Hematopoietic multipotent progenitor cell treated with erythropoietin and hydrocortisone succinate and interleukin-3 and kit ligand, for 15 days (in vitro differentiated cells): ENCODE data around the gene FAM107B.

Experiments used
- DNase-seq: peaks from one replicate; pipeline ENCODE4 v3.0.0-alpha.2; 2015; ENCODE audit warnings: low spot score

Gene FAM107B

DNA sequence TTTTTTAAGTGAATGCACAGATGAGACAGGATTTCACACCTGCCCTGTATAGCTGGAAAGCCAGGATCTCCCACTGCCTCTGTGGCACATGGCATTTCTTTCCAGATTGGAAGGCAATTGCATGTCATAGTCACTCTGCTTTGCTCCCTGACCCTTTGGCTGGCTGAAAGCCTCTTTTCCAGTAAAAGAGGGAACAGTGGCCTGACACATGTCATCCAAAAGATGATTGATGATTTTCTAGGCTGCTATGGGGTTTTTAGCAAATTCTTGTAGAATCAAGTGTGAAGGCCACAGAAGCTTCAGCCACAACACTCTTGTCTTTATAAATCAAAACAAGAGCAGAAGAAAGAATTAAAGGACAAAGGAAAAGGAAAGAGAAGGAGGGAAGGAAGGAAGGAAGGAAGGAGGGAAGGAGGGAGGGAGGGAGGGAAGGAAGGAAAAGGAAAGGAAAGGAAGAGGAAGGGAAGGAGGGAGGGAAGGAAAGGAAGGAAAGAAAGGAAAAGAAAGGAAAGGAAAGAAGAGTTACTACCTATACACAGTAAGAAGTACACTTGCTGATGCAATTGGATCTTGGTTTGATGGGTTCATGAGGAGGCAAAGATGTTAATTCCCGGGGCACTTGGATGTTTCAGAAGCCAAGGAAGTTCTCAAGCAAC is 285.0 kb downstream of the FAM107B start:
- no peak for DNase-seq

DNA sequence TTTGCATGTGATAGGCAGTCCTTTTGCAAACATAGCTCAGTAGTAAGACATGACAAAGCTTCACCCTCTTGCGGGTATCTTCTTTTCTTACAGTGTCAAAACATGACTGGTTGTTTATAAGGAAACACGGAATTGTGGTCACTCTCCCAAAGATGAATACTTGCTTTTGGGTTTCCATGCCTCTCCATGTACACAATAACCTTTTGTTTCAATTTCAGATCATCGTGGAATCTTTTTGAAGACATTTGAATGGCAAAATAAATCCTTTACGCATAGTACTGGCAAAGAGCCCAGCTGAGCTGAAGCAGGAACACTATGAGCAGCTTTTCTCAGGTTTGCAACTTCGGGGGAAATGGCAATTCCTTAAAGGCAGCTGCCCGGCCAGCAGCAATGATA is 287.2 kb downstream of the FAM107B start:
- DNase-seq: no peak

DNA sequence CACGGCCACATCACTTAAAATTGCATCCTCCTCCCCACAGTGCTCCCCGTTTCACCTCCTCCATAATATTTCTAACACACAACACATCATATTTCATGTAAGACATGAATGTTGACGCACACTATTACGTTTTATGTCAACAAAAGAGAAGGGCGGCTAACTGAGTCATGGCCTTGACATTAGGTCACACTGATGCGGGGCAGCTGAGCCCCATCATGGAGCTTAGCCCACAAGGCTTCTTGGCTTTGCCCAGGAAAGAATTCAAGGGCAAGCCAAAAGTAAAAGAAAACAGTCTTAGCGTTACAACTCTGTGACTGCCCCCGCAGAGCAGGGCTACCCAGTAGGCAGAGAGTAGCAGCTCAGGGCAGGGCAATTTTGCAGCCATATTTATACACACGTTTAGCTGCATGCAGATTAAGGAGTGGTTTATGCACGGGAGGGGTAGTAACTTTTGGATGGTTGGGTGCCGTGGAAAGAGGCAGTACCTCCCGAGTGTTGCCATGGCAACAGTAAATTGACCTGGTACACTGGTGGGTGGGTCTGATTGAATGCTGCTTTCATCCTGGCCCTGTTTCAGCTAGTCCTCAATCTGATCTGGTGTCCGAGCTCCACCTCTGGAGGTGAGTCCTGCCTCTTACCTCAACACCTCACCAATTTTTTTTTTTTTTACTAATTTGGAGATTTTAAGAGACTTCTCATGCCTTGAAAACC is 287.8 kb downstream of the FAM107B start:
- DNase-seq: no peak

DNA sequence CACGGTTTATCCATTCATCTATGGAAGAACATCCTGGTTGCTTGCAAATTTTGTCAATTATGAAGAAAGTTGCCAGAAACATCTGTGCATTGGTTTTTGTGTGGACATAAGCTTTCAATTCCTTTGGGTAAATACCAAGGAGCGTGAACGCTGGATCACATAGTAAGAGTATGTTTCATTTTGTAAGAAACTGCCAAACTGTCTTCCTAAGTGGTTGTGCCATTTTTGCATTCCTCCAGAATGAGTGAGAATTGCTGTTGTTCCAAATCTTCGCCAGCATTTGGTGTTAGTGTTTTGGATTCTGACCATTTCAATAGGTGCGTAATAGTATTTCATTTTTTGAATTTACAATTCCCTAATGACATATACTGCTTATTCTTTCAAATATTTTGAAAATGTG is 288.7 kb downstream of the FAM107B start:
- DNase-seq: no peak

GRCh38 chr10:14483417-14483816 is 291.3 kb downstream of the FAM107B start:
- no peak for DNase-seq

DNA sequence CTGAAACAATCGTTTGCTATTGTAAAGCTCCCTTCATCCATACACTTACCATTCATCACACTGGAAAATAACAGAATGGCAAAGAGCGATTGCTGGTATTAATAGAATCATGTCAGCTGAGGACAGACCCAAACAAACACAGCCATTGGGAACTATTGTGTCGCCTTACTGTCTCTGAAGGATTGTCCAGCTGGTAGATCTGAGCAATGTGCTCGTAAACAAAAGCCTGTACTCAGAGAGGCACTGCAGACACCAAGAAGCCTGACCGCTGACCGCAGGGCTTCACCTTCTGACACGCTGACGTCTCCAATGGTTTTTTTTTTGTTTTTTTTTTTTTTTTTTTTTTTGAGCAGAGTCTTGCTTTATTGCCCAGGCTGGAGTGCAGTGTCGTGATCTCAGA is 292.9 kb downstream of the FAM107B start:
- no peak for DNase-seq

DNA sequence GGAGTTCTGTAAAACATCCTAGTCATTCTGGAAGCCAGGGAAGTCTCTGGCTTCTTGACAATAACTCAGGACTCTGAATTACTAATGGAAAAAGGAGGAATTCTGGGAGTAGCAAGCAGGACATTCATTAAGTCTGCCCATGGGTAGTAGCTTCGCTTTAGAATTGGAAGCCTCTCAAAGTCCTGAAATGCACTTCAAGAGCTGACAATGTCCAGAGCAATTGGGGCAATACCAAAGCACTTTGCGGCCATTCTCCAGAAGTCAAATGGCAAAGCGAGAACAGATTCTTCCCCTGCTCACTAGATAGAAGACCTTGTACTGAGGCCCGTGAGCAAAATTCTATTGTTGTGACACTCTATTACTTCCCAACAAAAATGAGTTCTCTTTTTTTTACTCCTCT is 293.7 kb downstream of the FAM107B start:
- no peak for DNase-seq

DNA sequence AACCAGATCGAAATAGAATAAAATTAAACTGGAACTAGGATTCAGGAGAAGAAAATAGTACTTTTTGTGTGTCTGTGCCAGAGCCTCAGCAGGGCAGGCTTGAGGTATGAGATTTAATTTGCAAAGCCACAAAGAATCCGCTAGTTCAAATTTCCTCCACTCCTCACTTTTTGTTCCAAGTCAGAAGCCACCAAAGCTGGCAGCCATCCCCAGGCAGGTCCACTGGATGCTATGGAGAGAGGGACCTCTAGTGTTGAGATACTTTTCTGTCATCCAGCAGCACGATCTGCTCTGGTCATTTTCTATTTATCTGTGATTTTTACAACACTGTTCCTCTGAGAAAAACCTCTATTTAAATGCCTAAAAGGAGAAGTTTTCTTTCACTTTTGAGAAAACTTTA is 296.1 kb downstream of the FAM107B start:
- DNase-seq: no peak

DNA sequence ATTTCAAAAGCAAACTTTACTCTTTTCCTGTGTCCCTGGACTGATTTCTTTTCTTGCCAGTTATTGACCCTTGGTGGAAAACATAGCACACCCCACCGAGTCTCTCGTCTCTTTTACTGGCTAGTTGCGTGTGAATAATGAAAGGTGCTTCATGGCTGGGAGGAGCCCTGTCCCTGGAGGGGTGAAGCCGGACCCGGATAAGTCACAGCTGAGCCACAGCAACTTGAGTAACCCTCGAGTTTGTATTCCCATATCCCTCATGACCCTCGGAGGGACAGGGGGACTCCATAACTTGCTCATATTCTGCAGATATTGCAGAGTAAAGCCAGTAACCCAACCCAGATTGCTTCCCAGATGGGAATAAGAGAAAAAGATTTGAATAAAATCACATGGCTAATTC is 296.5 kb downstream of the FAM107B start:
- DNase-seq: no peak

DNA sequence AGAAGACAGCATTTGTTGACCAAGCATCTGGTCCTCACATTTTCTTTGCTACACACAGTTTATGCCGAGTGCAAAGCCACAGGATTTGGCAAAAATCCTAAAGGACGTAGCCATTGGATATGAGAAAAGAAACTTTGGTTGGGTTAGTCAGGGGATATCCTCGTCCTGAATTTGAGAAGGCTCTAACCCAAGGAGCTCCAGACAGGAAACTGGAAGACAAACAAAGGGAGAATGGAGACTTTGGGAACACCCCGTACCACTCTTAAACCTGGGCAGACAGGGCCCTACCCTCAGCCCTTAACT is 297.3 kb downstream of the FAM107B start:
- no peak for DNase-seq

DNA sequence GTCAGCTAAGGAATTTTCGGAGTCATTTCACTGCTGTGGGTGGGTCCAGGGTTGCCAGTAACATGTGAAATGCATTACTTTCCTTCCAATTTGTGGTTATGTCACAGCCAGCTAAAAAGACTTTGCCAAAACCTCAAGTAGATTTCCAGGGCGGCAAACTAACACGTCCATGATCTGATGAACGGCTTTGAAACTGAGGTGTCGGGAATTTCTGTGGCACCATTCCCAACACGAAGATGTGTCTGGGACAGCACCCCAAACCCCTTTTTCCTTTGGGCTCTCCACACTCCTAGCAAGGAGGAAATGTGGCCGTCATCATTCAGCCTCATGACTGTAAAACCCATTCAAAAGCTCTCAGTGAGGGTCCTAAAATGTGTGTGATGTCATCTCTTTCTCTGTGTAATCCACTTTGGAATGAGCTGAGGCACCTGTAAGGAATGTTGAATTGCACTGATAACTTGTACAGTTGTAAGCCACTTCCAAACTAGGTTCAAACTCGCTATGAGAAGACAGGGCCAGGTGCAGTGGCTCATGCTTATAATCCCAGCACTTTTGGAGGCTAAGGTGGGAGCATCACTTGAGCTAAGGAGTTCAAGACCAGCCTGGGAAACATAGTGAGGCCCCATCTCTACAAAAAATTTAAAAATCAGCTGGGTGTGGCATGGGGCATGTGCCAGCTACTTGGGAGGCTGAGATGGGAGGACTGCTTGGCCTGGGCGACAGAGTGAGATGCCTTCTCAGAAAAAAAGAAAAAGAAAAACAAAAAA is 297.9 kb downstream of the FAM107B start:
- DNase-seq: no peak

GRCh38 chr10:14476006-14476405 is 298.7 kb downstream of the FAM107B start:
- no peak for DNase-seq

DNA sequence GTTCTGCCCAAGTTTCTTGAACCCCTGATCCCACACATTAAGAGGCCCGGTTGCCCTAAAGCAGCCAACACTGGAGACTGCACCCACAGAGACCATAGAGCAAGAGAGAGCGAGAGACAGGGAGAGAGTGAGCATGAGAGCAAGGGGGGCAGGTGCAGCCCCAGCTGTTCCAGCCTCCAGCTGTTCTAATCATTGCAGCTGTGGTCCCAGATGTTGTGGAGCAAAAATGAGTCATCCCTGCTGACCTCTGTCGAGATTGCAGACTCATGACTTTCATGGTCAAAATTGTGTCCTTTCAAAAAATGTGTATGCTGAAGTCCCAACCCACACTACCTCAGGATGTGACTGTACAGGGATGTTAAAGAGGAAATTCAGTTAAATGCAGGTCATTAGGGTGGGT is 300.0 kb downstream of the FAM107B start:
- DNase-seq: no peak

DNA sequence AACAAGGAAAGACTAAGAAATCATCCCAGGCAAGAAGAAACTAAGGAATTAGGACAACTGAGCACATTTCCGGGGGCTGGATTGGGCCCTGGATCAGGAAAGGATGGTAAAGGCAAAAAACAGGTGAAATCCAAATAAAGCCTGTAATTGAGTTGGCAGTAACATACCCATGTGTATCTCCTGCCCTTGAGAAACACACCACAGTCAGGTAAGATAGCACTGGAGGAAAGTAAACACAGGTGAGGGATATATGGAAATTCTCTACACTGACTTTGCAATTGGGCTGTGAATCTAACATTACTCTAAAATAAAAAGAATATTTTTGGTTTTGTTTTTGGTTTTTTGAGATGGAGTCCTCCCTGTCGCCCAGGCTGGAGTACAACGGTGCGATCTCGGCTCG is 303.8 kb downstream of the FAM107B start:
- DNase-seq: no peak

DNA sequence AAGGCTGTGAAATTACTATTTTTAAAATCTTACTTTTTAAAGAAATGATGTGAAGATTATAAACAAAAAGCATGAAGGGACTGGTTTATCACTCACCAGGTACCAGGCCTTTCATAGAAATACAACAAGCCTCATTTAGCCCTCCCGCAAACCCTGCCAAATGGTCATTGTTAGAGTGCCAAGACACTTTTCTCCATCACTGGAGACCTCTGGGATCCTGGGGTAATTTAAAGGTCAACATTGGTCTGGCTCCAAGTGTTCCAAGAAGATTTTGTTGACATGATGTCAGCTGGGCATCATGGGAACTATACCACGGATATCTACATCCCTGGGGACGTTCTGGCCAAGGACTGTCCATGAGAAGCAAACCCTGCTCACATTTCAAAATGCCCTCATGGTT is 306.0 kb downstream of the FAM107B start:
- no peak for DNase-seq
